Central memory CD4-positive, alpha-beta T cell (primary cell): ENCODE measurements around the gene CRHR1.

Experiments used
- DNase-seq: peaks from one replicate; pipeline ENCODE4 v3.0.0; 2022

CRHR1 gene

GRCh38 chr17:45824901-45825492 lies 40.9 kb downstream of the CRHR1 start:
- no peak for DNase-seq

- DNase-seq = no peak
Measured at GRCh38 chr17:45825792-45826191, 41.7 kb downstream of the CRHR1 start.

GRCh38 chr17:45826919-45827588 lies 42.9 kb downstream of the CRHR1 start:
- no peak for DNase-seq

DNA sequence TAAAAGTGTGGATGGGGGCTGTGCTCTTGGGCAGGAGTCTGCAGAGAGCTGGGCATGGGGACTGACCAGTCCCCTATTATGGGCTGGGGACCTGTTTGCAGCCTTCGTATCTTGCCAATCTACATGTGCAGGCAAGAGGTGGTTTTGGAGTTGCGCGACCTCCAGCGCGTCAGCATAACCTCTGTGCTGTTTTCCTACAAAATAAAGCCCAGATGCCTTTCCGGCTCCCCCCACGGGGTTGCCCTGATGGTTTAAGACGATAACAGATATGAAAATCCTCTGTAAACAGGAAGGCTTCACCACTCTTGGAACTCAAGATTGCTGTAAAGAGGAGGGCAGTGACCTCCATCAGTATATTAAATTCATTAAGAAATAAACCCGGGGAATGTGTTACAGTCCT lies 44.1 kb downstream of the CRHR1 start:
- no peak for DNase-seq

DNA sequence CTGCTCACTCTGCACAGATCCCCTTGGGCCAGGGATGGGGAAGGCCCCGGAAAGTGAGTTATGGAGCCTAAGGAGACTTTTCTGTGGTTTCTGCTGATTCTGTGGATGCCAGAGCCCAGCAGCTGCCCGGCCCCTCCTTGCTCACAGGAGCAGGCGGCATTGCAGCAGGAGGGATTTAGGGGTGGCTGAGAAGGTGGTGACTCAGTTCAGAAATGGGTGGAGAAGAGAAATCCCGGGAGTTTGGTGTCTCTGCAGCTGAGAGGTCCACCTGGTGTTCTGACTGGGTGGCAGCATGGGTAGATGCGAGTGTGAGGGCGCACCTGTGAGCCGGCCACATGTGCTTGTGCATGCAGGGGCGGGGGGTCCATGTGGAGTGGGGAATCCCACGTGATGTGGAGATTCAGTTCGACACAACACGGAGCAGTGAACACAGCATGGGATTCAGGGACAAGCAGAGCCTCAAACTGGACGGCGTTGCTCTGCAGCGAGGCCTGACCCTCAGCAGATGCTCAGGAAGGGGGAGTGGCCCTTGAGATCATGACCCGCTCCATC lies 44.5 kb downstream of the CRHR1 start:
- no peak for DNase-seq

DNA sequence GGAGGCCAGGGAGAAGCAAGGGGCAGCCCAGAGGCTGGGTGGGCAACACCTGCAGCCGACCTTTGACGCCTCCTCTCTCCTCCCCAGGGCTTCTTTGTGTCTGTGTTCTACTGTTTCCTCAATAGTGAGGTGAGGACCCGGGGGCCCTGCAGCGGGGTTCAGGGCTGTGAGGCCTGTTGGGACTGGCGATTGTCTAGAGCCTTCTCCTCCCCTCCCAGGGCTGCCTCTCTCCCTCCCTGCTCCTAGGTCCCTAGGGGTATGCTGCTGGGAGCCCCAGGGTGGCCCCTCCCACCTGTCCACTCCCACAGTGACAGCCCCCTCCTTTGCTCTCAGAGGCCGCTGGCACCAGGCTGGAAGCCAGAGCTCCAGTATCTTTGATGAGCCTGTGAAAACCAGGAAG lies 49.8 kb downstream of the CRHR1 start:
- no peak for DNase-seq

DNA sequence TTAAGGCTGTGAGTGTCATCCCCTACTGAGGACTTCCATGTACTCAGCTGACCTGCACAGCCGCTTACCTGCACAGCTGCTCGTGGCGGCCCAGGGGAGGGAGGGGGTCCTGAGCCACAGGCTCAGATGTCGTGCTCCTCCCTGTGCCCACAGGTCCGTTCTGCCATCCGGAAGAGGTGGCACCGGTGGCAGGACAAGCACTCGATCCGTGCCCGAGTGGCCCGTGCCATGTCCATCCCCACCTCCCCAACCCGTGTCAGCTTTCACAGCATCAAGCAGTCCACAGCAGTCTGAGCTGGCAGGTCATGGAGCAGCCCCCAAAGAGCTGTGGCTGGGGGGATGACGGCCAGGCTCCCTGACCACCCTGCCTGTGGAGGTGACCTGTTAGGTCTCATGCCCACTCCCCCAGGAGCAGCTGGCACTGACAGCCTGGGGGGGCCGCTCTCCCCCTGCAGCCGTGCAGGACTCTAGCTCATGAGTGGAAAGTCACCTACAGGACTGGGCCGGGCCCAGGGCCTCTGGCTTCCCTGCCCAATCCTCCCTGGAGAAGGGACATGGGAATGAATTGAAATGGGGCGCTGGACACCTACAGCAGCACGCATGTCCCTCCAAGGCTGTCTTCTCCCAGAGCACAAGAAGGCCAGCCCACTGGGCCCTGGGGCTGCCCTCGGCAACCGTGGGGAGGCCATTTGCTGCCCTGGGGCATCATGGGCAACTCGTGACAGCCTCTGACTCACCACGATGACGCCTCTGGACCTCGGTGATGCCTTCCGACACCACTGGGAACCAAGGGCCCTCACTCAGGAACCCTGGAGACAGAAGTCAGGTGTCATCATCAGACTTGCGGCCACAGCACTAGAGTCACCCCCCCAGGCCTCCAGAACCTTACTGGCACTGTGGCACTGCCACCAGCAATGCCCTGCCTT lies 50.6 kb downstream of the CRHR1 start:
- no peak for DNase-seq

DNA sequence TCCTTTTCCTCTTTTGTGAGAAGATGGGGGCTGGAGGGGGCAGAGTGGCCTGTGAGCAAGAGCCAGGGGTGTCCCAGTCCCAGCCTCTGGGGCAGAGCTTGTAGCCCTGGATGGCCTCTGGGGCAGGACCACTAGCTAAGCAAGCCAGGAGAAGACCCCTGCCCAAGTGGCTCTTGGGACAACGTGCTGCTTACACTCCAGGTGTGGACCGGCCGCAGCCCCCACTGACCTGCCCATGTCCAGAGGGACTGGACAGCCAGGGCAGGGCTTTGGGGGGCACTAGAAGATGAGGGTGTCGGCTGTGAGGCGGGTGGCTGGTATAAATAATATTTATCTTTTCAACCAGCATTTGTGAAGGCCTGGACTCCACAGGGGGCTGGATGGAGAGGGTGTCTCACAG lies 51.4 kb downstream of the CRHR1 start:
- DNase-seq = no peak

GRCh38 chr17:45836047-45837044 lies 52.2 kb downstream of the CRHR1 start:
- DNase-seq = no peak

- DNase-seq = no peak
Measured at GRCh38 chr17:45837187-45837586, 53.1 kb downstream of the CRHR1 start.

- no peak for DNase-seq
Measured at GRCh38 chr17:45837603-45838002, 53.5 kb downstream of the CRHR1 start.

- DNase-seq = no peak
Measured at GRCh38 chr17:45838751-45839295, 54.7 kb downstream of the CRHR1 start.

DNA sequence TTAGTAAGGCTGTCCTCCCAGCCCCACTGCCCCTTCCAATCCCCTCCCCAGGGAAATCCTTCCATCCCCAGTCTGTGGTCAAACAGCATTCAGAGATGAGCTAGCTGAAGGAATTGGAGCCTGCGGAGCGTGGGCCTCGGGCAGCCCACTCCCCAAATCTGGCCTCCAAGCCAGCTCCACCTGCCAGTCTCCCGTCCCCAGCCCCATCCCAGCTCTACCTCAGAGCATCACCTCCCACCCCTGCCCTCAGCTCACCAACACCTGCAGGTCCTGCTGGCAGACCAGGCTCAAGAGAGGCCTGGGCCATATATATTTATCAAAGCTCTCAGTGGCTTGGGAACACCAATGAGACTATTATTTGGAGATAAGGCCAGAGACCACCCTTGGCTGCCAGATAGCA lies 55.3 kb downstream of the CRHR1 start:
- DNase-seq = no peak

GRCh38 chr17:45841186-45841585 lies 57.1 kb downstream of the CRHR1 start:
- no peak for DNase-seq

GRCh38 chr17:45841883-45842525 lies 57.9 kb downstream of the CRHR1 start:
- DNase-seq = no peak

GRCh38 chr17:45843722-45844121 lies 59.6 kb downstream of the CRHR1 start:
- DNase-seq = no peak

GRCh38 chr17:45844695-45845375 lies 60.7 kb downstream of the CRHR1 start, which contains the start of gene SPPL2C:
Gene SPPL2C, plus strand, starts transcription at chr17:45844881. Its CDS starts 26 bp downstream, at chr17:45844907.
- DNase-seq = no peak

- DNase-seq = no peak
Measured at GRCh38 chr17:45845376-45846185, 61.5 kb downstream of the CRHR1 start.

DNA sequence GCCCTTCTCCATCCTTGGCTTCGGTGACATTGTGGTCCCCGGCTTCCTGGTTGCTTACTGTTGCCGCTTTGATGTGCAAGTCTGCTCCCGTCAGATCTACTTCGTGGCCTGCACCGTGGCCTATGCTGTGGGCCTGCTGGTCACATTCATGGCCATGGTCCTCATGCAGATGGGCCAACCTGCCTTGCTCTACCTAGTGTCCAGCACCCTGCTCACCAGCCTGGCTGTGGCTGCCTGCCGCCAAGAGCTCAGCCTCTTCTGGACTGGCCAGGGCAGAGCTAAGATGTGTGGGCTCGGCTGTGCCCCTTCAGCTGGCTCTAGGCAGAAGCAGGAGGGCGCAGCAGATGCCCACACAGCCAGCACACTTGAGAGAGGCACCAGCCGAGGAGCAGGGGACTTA lies 62.1 kb downstream of the CRHR1 start:
- no peak for DNase-seq

DNA sequence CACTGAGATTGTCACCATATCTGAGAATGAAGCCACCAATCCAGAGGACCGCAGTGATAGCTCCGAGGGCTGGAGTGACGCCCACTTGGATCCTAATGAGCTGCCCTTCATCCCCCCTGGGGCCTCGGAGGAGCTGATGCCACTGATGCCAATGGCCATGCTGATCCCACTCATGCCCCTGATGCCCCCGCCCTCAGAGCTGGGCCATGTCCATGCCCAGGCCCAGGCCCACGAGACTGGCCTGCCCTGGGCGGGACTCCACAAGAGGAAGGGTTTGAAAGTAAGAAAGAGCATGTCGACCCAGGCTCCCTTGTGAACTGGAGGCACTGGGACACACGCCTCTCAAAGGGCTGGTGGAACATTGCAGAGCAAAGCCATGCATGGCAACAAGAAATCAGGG lies 62.5 kb downstream of the CRHR1 start:
- DNase-seq = no peak
